Common myeloid progenitor, CD34-positive (primary cell): ENCODE data around the gene CX3CR1.

Experiments used
- CTCF ChIA-PET: fragments of 350-600 bp; sonication (Branson Sonifier 250); formaldehyde crosslinking; loops from one replicate; lab custom pipeline; 2021; ENCODE audit warnings: antibody characterized with exemption; lab: Charles Lee
- POLR2A ChIA-PET: fragments of 350-600 bp; sonication (Branson Sonifier 250); formaldehyde crosslinking; loops from one replicate; lab custom pipeline; 2021; ENCODE audit warnings: antibody characterized with exemption; lab: Charles Lee
- DNase-seq, 3 donors: peaks; one replicate each; pipeline versions ENCODE4 v3.0.0 to v3.0.0-alpha.2; 2013
- H3K27ac ChIP-seq, 2 experiments: 1 replicate in 1 of 2; 2 replicates in 1 of 2; pipeline ENCODE4 v1.7.0; 2013; ENCODE audit warnings: inconsistent platforms in 2 of 2, low read length in 2 of 2, mild to moderate bottlenecking in 2 of 2, low read depth in 1 of 2, moderate library complexity in 1 of 2; ENCODE audit not compliant: severe bottlenecking in 2 of 2, insufficient read depth in 1 of 2, poor library complexity in 1 of 2
- H3K27me3 ChIP-seq, 5 experiments: replicated peaks in 2 of 5; 1 replicate in 3 of 5; 2 replicates in 2 of 5; pipeline versions ENCODE4 v1.6.1 to v1.7.0; 2013; ENCODE audit warnings: low read length in 4 of 5, mild to moderate bottlenecking in 2 of 5, moderate library complexity in 2 of 5, inconsistent platforms in 1 of 5; ENCODE audit not compliant: insufficient read depth in 5 of 5, control insufficient read depth in 4 of 5
- H3K36me3 ChIP-seq, 4 experiments: 1 replicate in 2 of 4; 2 replicates in 2 of 4; pipeline versions ENCODE4 v1.6.1 to v1.7.0; 2013; ENCODE audit warnings: low read length in 3 of 4, control low read depth in 1 of 4, mild to moderate bottlenecking in 1 of 4; ENCODE audit not compliant: control insufficient read depth in 4 of 4, insufficient read depth in 4 of 4
- H3K4me1 ChIP-seq, 4 experiments: 1 replicate in 3 of 4; 2 replicates in 1 of 4; pipeline versions ENCODE4 v1.6.1 to v1.7.1; 2013; ENCODE audit warnings: low read length in 3 of 4, mild to moderate bottlenecking in 3 of 4, control low read depth in 1 of 4, inconsistent platforms in 1 of 4, moderate library complexity in 1 of 4; ENCODE audit not compliant: control insufficient read depth in 4 of 4, insufficient read depth in 4 of 4; ENCODE audit errors: control extremely low read depth in 1 of 4
- H3K4me3 ChIP-seq, 7 experiments: 1 replicate in 4 of 7; 2 replicates in 3 of 7; pipeline versions ENCODE4 v1.5.1 to v1.7.0; 2013; ENCODE audit warnings: mild to moderate bottlenecking in 7 of 7, low read length in 6 of 7, moderate library complexity in 6 of 7, inconsistent platforms in 2 of 7, low read depth in 2 of 7, control low read depth in 1 of 7; ENCODE audit not compliant: insufficient read depth in 4 of 7, control insufficient read depth in 1 of 7; ENCODE audit errors: extremely low read depth in 1 of 7
- H3K9me3 ChIP-seq, 5 experiments: 1 replicate in 4 of 5; 2 replicates in 1 of 5; pipeline versions ENCODE4 v1.6.1 to v1.7.1; 2013; ENCODE audit warnings: low read length in 4 of 5, mild to moderate bottlenecking in 2 of 5, inconsistent platforms in 1 of 5, low read depth in 1 of 5, moderate library complexity in 1 of 5; ENCODE audit not compliant: control insufficient read depth in 4 of 5, insufficient read depth in 2 of 5; ENCODE audit errors: control extremely low read depth in 1 of 5
- WGBS: methylation state at CpG from one replicate; pipeline ENCODE4 v1.1.5; 2013; ENCODE audit not compliant: insufficient coverage; 5-methylcytosine and 5-hydroxymethylcytosine counted together

CX3CR1 gene

DNA sequence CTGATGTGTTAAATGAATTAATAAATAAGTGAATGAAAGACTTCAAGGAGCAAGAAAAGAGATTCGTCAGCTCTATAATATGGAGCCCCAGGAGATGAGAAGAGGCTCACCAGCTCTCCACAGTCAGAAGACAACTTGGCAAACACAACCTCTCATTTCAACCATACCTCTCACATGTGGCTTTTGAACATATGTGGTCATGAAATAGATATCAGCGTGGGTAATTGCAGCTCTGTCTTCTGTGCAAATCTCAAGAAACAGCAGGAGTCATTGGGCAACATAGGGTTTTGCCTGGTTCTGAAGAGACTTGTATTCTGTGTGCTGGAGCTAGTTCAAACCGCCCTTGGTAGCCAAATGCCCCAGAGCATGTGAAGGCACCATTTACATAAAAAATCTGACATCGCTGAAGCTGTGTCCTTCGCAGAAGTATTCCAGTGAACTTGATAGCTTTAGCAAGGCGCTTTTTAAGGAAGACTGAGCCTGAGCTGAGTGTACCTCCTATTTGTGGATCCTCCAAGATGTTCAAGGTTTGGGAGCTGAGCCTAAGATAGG, 8.4 kb downstream of the CX3CR1 start:
- H3K4me1 ChIP-seq = peaks cover 0 to 25% (median 5%) of the 10 kb centered on the region in 4 experiments
- no peak for DNase-seq
- no peak overlapping the region for H3K4me3 ChIP-seq
- POLR2A ChIA-PET = no interaction called here
- WGBS = 95% methylated on average over 5 of the region's 6 CpGs
- no peak overlapping the region for H3K27ac ChIP-seq
- no peaks in the 10 kb centered on the region for H3K9me3 ChIP-seq
- H3K27me3 ChIP-seq = no peaks in the 10 kb centered on the region
- CTCF ChIA-PET = interaction anchor here (0.7 to 8.5 kb wide), 13 partner anchors 8 to 82 kb away, joined by 3 to 62 read pairs (median 3); partner anchors contain the start of genes CX3CR1 and XIRP1
- H3K36me3 ChIP-seq = no peaks in the 10 kb centered on the region

DNA sequence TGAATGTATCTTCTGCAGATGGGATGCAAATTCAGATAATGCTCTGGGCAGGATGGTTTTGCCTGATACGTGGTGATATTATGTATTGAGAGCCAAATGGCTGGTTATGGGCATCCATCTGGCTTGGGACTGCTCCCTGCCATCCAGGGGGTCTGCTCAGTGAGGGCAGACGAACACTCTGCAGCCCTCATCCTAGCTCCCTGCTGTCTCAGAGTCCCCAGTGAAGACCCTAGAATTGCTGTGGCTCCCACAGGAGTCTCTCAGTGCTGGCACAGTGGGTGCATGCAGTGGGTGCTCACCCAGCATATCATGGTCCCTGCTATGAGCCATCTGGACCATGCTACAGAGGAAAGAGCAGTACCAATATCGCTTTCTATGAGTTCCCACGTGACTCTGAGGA, 10.3 kb downstream of the CX3CR1 start:
- Histone ChIP-seq H3K4me3 (no peak overlapping the region), H3K9me3 (no peaks in the 10 kb centered on the region), H3K27me3 (no peaks in the 10 kb centered on the region), H3K36me3 (no peaks in the 10 kb centered on the region), H3K4me1 (peaks cover 0 to 22% (median 4%) of the 10 kb centered on the region in 4 experiments), H3K27ac (no peak overlapping the region)
- ChIA-PET POLR2A (no interaction called here), CTCF (interaction anchor here (0.8 to 8.5 kb wide), 6 partner anchors 8 to 80 kb away, joined by 3 to 62 read pairs (median 6); partner anchors contain the start of gene XIRP1)
- 98% methylated on average over 4 of the region's 4 CpGs for WGBS
- DNase-seq = no peak

DNA sequence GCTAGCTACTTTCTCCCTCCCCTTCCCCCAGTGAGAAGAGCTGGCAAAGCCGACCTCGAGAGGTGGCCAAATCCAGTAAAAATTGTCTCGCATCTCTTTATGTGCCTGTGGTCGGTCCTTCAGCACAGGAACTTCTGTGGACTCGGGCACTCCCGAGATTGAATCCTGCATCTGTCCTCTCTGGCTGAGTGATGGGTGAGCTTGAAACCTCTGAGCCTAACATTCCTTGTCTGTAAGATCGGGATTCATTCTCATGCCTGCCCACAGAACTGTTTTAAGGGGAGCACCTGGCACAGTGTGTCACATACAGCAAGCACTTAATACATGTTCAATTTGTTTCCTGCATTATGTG, 11.3 kb downstream of the CX3CR1 start:
- H3K9me3 ChIP-seq = no peaks in the 10 kb centered on the region
- WGBS = 94% methylated on average over 5 of the region's 7 CpGs
- POLR2A ChIA-PET = no interaction called here
- no peaks in the 10 kb centered on the region for H3K27me3 ChIP-seq
- H3K4me1 ChIP-seq = peaks cover 0 to 25% (median 6%) of the 10 kb centered on the region in 4 experiments
- no peaks in the 10 kb centered on the region for H3K36me3 ChIP-seq
- no peak for DNase-seq
- CTCF ChIA-PET = interaction anchor here (0.7 to 8.5 kb wide), 7 partner anchors 11 to 141 kb away, joined by 3 to 62 read pairs (median 7); partner anchors contain the start of genes CX3CR1 and XIRP1
- no peak overlapping the region for H3K27ac ChIP-seq
- H3K4me3 ChIP-seq = no peak overlapping the region

DNA sequence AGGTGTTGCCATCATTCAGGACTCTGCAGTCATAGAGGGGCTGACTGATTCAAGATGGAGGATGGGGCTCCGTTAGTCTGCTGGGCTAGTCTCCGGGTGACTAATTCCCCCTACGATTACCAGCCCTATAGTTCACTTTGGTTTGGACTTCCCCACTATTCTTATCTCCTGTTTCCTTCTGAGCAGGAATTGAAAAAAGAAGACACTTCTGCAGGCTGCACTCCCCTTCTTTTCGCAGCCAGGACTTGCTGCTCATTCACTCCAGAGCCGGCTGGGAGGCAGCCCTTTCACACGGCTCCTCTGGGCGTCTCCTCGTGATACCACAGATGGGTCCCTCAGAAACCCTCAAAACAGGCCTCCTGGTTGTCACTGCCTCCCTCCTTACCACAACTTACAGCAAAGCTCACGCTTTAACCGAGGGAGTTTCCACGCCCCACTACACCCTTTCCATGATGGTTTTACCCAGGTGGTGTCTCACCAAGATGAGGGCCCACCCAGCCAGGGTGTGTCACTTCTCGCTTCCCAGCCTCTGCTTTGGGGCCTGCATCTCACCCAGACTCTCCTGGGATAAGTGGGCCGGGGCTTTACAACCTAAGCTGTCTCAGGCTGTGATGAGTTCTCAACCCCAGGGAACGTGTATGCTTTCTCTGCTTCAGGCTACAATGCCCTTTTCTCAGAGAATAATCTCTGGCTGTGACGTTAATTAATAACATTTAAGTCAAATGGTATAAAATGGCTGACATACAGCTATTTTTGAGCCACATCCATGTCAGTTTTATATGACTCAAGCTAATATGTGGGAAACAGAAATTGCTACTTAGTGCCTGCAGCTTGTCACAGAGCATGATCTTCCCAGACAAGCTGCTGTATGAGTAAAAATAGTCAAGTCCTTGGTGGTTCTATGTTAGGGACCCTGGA, 11.9 kb downstream of the CX3CR1 start:
- Histone ChIP-seq H3K9me3 (no peaks in the 10 kb centered on the region), H3K4me1 (peaks cover 0 to 30% (median 7%) of the 10 kb centered on the region in 4 experiments), H3K4me3 (no peak overlapping the region), H3K36me3 (no peaks in the 10 kb centered on the region), H3K27ac (no peak overlapping the region), H3K27me3 (no peaks in the 10 kb centered on the region)
- WGBS = 91% methylated on average over 13 of the region's 15 CpGs
- ChIA-PET CTCF (interaction anchor here (0.7 to 8.5 kb wide), 8 partner anchors 12 to 141 kb away, joined by 3 to 62 read pairs (median 5); partner anchors contain the start of genes CX3CR1 and XIRP1), POLR2A (no interaction called here)
- peak in 2 of 3 donors; percentile 63 to 73 for DNase-seq

DNA sequence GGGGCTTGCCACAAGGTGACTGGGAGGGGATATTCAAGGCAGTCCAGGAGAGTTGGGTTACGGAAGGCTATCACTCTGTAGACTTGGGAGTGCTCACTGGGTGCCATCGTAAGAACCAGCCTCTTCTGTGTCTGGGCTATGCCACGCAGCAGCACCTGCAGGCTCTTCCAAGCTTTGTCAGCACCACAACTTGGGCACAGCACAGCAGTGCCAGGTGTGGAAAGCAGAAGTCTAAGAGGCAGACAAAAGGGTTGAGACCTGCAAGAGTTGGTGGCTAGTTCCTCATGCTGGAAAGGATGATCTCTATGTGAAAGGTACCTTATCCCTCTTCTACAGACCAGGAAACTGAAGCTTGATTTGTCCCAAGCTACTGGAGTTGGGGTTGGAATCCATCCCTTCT, 15.8 kb downstream of the CX3CR1 start:
- CTCF ChIA-PET = interaction anchor here (1.0 to 4.4 kb wide), 10 partner anchors 13 to 74 kb away, joined by 3 to 45 read pairs (median 4); partner anchors contain the start of gene CX3CR1
- no peak overlapping the region for H3K27ac ChIP-seq
- no peaks in the 10 kb centered on the region for H3K9me3 ChIP-seq
- H3K4me3 ChIP-seq = no peak overlapping the region
- H3K36me3 ChIP-seq = no peaks in the 10 kb centered on the region
- POLR2A ChIA-PET = no interaction called here
- DNase-seq = peak in 2 of 3 donors; percentile 69 to 82
- H3K4me1 ChIP-seq = peaks cover 14 to 41% (median 27%) of the 10 kb centered on the region in 4 experiments
- 91% methylated on average over 3 of the region's 3 CpGs for WGBS
- H3K27me3 ChIP-seq = no peaks in the 10 kb centered on the region

DNA sequence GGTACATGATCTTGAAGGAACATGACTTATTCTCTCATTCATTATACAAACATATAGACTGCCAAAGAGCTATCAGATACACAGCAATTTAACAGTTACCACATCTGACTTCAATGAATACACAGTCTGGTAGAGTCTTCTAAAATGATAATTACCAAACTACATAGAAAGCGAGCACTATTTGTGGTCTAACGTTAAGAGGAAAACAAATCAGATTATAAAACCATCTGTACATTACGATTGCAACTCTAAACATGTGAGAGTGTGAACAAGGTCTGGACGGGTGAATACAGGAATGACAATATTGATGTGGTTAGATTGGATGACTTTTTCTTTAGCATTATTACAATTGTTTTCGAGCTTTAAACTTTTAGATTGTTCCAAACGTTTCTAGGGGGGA, 16.3 kb downstream of the CX3CR1 start:
- Histone ChIP-seq H3K27ac (no peak overlapping the region), H3K27me3 (no peaks in the 10 kb centered on the region), H3K4me1 (peaks cover 14 to 46% (median 29%) of the 10 kb centered on the region in 4 experiments), H3K9me3 (no peaks in the 10 kb centered on the region), H3K4me3 (no peak overlapping the region), H3K36me3 (no peaks in the 10 kb centered on the region)
- POLR2A ChIA-PET = no interaction called here
- DNase-seq = peak in 1 of 3 donors; percentile 53
- WGBS = 88% methylated on average over 1 of the region's 6 CpGs
- CTCF ChIA-PET = interaction anchor here (1.0 to 4.4 kb wide), 15 partner anchors 8 to 138 kb away, joined by 3 to 45 read pairs (median 4); partner anchors contain the start of gene CX3CR1
